NCI-H1105 (cell line): ENCODE data around the gene JAG1.
"Not testable (repeated sequence)": the region's sequence is repeated elsewhere in the genome, so short reads cannot be mapped to it uniquely, and the experiment has no call there.

Source experiments
- DNase-seq: peaks from one replicate; lab custom pipeline; 2025; lab: John Stamatoyannopoulos, UW

JAG1 gene

GRCh38 chr20:10610251-10610650, 63.5 kb downstream of the JAG1 start:
- no peak for DNase-seq

- DNase-seq: no peak
Measured at GRCh38 chr20:10609770-10610169, 64.0 kb downstream of the JAG1 start.

GRCh38 chr20:10609276-10609675, 64.5 kb downstream of the JAG1 start:
- no peak for DNase-seq

DNA sequence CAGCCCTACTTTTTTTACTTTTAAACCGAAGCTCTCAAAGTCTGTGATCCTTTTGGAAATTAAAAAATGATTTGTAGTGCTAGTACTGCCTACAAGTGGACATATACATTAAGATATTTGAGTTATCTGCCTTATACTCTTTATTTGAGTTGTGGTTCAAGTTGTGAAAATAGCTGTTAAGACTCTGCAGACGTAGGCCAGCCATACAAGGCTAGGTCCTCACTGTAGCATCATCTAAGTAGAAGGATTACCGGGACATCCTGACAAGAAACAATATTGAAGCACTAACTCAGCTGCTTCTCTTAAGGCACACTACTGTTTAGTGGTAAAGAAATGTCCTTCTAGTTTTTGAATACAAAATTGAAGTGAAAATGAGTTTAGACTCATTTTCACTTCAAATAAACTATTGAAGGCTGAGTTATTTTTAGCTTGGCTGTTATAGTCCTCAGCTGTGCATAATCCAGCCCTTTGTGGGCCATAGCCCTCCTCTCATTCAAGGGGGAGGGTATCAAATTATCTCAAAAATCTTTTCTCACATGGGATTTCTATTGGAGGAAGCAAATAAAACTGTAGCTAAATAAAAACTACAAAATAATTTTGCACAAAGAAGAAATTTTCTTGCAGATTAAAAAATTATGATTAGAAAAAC, 68.1 kb downstream of the JAG1 start:
- DNase-seq: no peak

DNA sequence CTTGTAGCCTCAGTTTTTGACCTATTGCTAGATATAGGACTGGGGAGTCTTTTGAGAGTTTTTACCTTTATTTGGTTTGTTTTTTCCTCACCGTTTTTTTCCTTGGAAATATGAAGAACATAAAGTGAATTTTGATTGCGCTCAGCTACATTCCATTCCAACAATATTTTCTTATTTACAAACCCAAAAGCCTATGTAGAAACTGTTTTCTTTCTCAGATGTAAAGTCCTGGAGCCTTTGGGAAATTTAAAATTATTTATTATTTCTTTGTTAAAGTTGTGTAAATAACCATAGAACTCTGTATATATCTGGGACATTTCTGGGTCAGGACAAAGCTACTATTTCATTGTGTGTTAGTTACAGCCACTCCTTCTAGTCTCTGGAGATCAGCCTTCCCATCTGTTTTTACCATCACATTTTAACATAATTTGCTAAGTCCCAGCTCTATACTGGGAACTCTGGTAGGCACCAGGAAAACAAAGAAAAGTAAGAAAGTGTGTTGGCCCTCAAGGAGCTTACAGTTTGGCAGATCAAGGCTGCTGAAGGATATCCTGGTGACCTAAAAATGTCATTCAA, 68.8 kb downstream of the JAG1 start:
- DNase-seq: no peak

GRCh38 chr20:10603971-10604864, 69.6 kb downstream of the JAG1 start:
- no peak for DNase-seq

- DNase-seq: no peak
Measured at GRCh38 chr20:10603378-10603777, 70.4 kb downstream of the JAG1 start.

- DNase-seq: no peak
Measured at GRCh38 chr20:10602221-10602871, 71.5 kb downstream of the JAG1 start.

DNA sequence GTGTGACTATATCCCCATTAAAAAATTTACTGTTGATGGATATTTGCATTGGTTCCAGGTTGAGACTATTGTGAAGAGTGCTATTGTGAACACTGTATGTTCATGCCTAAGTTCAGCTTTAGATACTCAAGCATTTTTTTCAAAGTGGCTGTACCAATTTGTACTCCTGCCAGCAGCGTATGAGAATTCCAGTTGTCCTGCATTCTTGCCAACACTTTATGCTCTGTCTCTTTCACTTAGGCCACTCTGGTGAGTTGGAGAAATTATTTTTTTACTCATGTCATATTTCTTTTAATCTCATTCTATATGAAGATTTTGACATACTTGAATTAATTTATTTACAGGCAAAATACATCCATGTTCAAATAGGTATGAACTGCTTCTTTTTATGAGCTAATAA, 76.2 kb downstream of the JAG1 start:
- DNase-seq: no peak

DNA sequence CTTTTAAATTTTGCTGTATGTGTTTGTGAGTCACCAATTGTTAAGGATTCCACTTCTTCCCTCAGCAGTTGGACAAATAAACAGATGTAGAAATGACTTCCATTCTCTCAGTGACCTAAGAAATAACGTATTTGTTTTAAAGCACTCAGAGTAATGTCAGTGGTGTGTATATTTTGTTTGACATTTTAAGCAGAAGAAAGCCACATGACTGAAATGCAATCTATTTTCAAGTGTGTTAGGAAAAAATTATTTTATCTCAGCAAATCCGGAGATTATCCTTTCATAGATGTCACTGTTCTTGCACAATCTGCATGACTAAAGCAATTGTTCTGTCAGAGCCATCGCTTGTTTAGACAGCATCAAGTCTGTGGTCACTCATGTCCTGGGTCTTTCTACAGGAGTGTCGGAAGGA, 77.1 kb downstream of the JAG1 start:
- DNase-seq: no peak

DNA sequence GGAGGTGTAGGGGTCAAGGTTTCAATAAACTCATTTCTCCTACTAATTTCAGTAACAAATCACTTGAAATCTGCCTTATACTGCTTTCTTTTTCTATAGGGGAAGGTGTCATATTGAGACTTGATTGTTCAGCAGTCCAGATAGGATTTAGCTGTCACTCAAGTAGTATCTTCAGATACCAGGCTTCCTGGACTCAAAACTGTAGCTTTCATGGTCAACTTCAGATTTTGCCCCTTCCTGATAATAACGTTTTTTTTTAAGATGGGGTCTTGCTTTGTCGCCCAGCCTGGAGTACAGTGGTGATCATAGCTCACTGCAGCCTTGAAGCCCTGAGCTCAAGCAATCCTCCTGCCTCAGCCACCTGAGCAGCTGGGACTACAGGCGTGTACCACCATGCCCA, 77.8 kb downstream of the JAG1 start:
- no peak for DNase-seq

GRCh38 chr20:10595266-10595665, 78.5 kb downstream of the JAG1 start:
- no peak for DNase-seq

DNA sequence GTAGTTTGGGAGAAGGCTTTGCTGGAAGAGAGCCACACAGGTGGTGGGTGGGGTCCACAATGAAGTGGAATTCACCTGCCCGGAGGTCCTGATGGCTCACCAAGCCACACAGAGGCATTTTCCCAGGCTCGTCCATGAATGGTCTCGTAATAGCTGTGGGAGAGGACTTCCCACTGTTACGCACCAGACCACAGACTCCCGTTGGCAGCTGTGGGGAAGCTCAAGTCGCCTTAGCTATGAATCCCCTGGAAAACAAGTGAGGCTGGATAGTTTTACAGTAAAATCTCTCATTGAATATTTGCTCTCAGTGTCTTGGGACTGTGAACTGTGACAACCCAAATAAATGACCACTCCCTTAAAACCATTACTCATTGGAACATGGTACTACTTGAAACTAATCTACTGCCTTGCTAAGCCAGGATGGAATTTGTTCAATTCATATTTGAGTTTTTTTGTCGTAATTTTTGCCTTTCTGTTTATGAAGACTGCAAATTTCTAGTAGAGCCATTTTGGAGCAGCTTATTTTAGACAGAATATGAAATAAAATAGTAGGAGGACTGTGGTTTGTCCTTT, 79.4 kb downstream of the JAG1 start:
- DNase-seq: no peak

DNA sequence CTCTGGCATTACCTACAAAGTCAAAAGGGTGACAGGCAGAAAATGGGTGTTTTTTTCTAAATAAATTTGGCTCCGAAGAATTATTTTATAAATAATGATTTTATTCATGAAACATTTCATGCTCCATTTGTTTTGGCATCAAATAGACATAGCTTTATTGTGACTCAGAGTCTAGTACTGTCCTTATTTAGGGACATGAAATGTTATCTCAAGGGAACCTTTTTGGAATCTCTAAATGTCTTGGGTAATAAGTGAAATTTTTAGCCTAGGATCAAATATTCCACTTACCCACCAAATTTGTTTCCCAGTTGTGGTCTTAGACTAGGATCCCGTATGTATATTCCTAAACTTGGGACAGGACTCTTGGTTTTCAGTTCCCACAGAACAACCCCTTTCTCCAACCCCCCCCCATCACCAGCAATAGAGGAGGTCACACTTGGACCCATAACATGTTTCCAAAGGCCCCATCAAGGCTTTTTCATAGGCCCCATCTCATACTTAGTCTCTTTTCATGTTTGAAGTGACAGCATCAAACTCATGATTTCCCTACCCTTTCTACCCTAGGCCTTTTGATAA, 81.8 kb downstream of the JAG1 start:
- no peak for DNase-seq

DNA sequence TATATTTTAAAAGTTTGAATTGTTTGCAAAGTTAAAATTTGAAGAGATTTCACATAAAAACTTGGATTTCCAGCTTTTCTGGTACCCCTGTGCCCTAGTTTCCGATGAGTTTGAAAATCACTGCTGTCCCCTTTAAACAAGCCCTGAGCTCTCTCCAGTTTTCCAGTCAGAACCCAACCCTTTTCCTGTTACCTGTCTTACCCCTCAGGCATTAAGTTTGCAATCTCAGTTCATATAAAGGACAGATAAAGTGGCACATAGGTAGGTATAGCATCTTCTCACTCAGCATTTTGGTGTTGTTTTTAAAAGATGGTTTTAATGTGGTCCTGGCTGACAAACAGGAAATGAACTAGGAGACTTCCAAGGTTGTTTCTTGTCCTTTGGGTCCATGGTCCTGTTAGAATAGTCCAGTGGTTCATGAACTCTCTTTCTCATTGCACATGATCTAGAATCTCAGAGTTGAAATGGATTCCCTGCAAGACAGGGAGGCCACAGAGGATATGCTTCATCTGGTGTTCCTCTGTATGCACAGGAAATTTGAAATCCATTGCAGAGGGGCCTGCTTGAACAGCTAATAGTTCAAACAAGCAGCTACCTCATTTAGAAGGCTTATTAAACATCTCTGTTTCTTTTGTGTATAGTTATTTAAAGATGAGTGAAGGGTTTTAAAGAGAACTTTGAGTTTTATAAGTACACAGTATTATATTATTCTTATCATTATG, 82.7 kb downstream of the JAG1 start:
- no peak for DNase-seq

- DNase-seq: not testable (repeated sequence)
Measured at GRCh38 chr20:10590446-10590845, 83.4 kb downstream of the JAG1 start.
